Measurements from ENCODE around the gene BAIAP2. TPM values are rescaled to one million over a fixed set of nuclear protein-coding genes. Genes with fewer than 3 reads are reported as not detected.
A peak's percentile ranks its signal among the peaks of the same experiment; 100 is the strongest.

Gene BAIAP2
- total and polyA plus RNA-seq, 8 donors, result 21.1 to 263 (median 56.3) TPM

DNA sequence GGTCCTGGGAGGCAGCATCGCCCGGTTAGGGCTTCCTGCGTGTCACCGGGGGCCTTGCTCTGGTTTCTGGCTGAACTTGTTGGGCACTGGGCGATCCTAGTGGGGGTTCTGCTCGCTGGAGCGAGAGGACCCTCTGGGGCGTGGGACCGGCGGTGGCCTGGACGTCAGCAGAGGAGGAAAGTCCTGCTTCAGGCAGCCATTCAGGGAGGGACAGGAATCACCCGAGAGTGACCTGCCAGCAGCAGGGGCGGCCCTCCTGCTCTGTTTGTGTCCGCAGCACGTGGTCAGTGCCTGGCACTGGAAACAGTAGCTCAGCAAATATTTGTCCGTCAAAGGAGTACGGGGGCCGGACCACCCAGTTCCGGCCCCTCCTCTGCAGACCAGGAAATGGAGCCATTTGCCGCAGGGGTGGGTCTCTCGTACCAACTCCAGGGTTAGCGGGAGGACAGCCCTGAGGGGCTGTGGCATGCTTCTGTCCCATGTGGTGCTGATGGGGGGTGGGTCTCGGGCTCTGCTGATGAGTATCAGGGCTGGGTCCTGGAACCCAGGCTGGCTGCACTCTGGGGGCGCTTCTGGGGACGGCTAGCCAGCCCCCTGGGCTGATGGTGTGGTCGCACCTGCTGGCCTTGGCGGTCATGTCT, 48.3 kb downstream of the BAIAP2 start:
- intact Hi-C loops (cut with DNase I; ENCODE audit: low total_unique reads), result no loop called here

DNA sequence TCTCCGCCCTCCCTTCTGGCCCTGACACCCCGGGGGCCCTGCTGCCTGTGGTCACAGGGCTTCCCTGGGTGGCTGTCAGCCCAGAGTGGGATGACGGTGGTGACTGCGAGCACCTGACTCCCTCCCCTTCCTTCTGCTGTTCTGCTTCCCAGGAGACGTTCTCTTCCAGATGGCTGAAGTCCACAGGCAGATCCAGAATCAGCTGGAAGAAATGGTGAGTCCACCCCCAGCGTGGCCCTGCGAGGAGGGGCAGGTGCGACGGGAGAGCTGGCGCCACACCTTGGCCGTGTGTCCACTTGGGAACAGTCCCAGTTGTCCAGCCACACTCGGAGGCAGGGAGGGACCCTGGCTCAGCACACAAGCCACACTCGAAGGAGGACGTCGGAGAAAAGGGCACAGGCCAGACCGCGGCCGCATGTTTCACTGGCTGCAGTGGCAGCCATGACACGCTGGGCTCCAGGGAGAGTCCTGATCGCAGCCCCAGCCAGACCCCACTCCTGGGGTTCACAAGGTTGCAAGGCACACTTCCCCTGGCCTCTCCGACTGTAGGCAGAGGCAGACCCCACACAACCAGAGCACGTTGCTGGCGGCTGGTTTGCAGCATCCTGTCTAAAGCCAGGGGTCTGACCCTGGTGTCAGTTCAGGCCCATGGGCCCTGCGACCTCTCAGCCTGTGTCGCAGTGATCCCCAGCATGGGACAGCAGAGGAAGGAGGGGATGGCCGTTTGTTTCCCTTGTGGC, 49.9 kb downstream of the BAIAP2 start:
- Histone ChIP-seq H3K9me3 (no peaks in the 10 kb centered on the region), H3K4me3 (no peak overlapping the region), H3K27ac (peak overlapping the region; percentile 88 to 95 (median 90)), H3K36me3 (peaks cover 31 to 62% (median 48%) of the 10 kb centered on the region in 4 donors), H3K4me1 (peaks cover 54 to 81% (median 78%) of the 10 kb centered on the region in 4 donors), H3K27me3 (no peaks in the 10 kb centered on the region)
- 37 to 71% (median 42%) methylated on average over 23 to 26 of the region's 26 CpGs for WGBS, 5 donors
- TF ChIP-seq POLR2AphosphoS5 (IDR thresholded peaks at IDR 0.05) (peak; percentile 12 to 73 (median 66)), POLR2A (IDR thresholded peaks at IDR 0.05) (no peak)
- peak; percentile 50 to 93 for DNase-seq
- intact Hi-C loops (cut with DNase I; ENCODE audit: low total_unique reads), result loop anchor here (5.0 kb wide), 1 partner anchor 43 kb away; no protein-coding TSS in a partner anchor

More for the DNA sequence above, 48.3 kb downstream of the BAIAP2 start:
- DNase-seq, result peak; percentile 93 to 94
- TF ChIP-seq POLR2AphosphoS5 (IDR thresholded peaks at IDR 0.05), result peak; percentile 50 to 85 (median 79)
- TF ChIP-seq EP300 (IDR thresholded peaks at IDR 0.05), result no peak
- 24 to 57% (median 28%) methylated on average over 17 to 27 of the region's 27 CpGs for WGBS, 5 donors
- H3K36me3 ChIP-seq, result peaks cover 21 to 56% (median 44%) of the 10 kb centered on the region in 4 donors
- no peak overlapping the region for H3K4me3 ChIP-seq
- peak overlapping the region; percentile 88 to 95 (median 90) for H3K27ac ChIP-seq
- no peaks in the 10 kb centered on the region for H3K27me3 ChIP-seq
- no peaks in the 10 kb centered on the region for H3K9me3 ChIP-seq
- H3K4me1 ChIP-seq, result peaks cover 54 to 92% (median 77%) of the 10 kb centered on the region in 4 donors

GRCh38 chr17:81085420-81085911, 50.5 kb downstream of the BAIAP2 start:
- intact Hi-C loops (cut with DNase I; ENCODE audit: low total_unique reads), result loop anchor here (5.0 kb wide), 1 partner anchor 43 kb away; no protein-coding TSS in a partner anchor
- Histone ChIP-seq H3K27me3 (no peaks in the 10 kb centered on the region), H3K36me3 (peaks cover 31 to 61% (median 45%) of the 10 kb centered on the region in 4 donors), H3K9me3 (no peaks in the 10 kb centered on the region), H3K4me1 (peaks cover 60 to 81% (median 79%) of the 10 kb centered on the region in 4 donors), H3K4me3 (no peak overlapping the region), H3K27ac (peak overlapping the region; percentile 88 to 95 (median 90))
- WGBS, 5 donors, result 37 to 79% (median 58%) methylated on average over 8 to 20 of the region's 20 CpGs
- peak; percentile 60 to 75 for DNase-seq
- TF ChIP-seq CTCF (IDR thresholded peaks at IDR 0.05) (peak in 2 of 7 experiments; percentile 25 to 37), POLR2AphosphoS5 (IDR thresholded peaks at IDR 0.05) (peak in 2 of 3 donors; percentile 32 to 37), POLR2A (IDR thresholded peaks at IDR 0.05) (no peak), EP300 (IDR thresholded peaks at IDR 0.05) (no peak)

- Histone ChIP-seq H3K9me3 (no peaks in the 10 kb centered on the region), H3K4me1 (peaks cover 51 to 80% (median 79%) of the 10 kb centered on the region in 4 donors), H3K4me3 (no peak overlapping the region), H3K27me3 (no peaks in the 10 kb centered on the region), H3K36me3 (peaks cover 31 to 64% (median 46%) of the 10 kb centered on the region in 4 donors), H3K27ac (peak overlapping the region in 4 of 5 donors; percentile 33 to 93 (median 88))
- WGBS, 5 donors, result 49 to 60% (median 55%) methylated on average over 25 to 32 of the region's 32 CpGs
- DNase-seq, result peak; percentile 59 to 66
- intact Hi-C loops (cut with DNase I; ENCODE audit: low total_unique reads), result loop anchor here (5.0 kb wide), 1 partner anchor 45 kb away; no protein-coding TSS in a partner anchor
- TF ChIP-seq EP300 (IDR thresholded peaks at IDR 0.05) (no peak), POLR2AphosphoS5 (IDR thresholded peaks at IDR 0.05) (peak in 1 of 3 donors; percentile 26), CTCF (IDR thresholded peaks at IDR 0.05) (no peak)
Measured at GRCh38 chr17:81086789-81087551, 52.0 kb downstream of the BAIAP2 start.
